Activated naive CD4-positive, alpha-beta T cell treated with anti-CD3 and anti-CD28 coated beads, Interleukin-2, amount 50 U/mL, for 24 hours (primary cell): ENCODE measurements around the gene IRAK2.
A peak's percentile ranks its signal among the peaks of the same experiment; 100 is the strongest.
"Not testable (repeated sequence)": the region's sequence is repeated elsewhere in the genome, so short reads cannot be mapped to it uniquely, and the experiment has no call there.

Experiments
- H3K27ac Mint-ChIP-seq: one replicate; pipeline ENCODE4 v1.8.0; 2021; ENCODE audit warnings: mild to moderate bottlenecking, mixed read lengths
- H3K27me3 Mint-ChIP-seq: one replicate; pipeline ENCODE4 v1.8.0; 2021; ENCODE audit warnings: mixed read lengths
- H3K36me3 Mint-ChIP-seq: one replicate; pipeline ENCODE4 v1.8.0; 2021; ENCODE audit warnings: mixed read lengths
- H3K4me1 Mint-ChIP-seq: one replicate; pipeline ENCODE4 v1.8.0; 2021; ENCODE audit warnings: mixed read lengths
- H3K4me3 Mint-ChIP-seq: one replicate; pipeline ENCODE4 v1.8.0; 2021; ENCODE audit warnings: mild to moderate bottlenecking, mixed read lengths
- H3K9me3 Mint-ChIP-seq: one replicate; pipeline ENCODE4 v1.8.0; 2021; ENCODE audit warnings: mixed read lengths

IRAK2 gene

GRCh38 chr3:10176150-10176549 lies 11.4 kb downstream of the IRAK2 start:
- H3K9me3 Mint-ChIP-seq, H3K27ac Mint-ChIP-seq, H3K4me3 Mint-ChIP-seq, H3K27me3 Mint-ChIP-seq, H3K36me3 Mint-ChIP-seq: not testable (repeated sequence)
- H3K4me1 Mint-ChIP-seq: peaks cover 12% of the 10 kb centered on the region

GRCh38 chr3:10177737-10178136 lies 13.0 kb downstream of the IRAK2 start:
- H3K27me3 Mint-ChIP-seq: no peaks in the 10 kb centered on the region
- H3K27ac Mint-ChIP-seq: no peak overlapping the region
- no peaks in the 10 kb centered on the region for H3K9me3 Mint-ChIP-seq
- no peak overlapping the region for H3K4me3 Mint-ChIP-seq
- H3K4me1 Mint-ChIP-seq: peaks cover 11% of the 10 kb centered on the region
- H3K36me3 Mint-ChIP-seq: peaks cover 7% of the 10 kb centered on the region

- H3K27me3 Mint-ChIP-seq: no peaks in the 10 kb centered on the region
- H3K4me1 Mint-ChIP-seq: peaks cover 11% of the 10 kb centered on the region
- H3K27ac Mint-ChIP-seq: no peak overlapping the region
- no peaks in the 10 kb centered on the region for H3K9me3 Mint-ChIP-seq
- peaks cover 7% of the 10 kb centered on the region for H3K36me3 Mint-ChIP-seq
- H3K4me3 Mint-ChIP-seq: no peak overlapping the region
These were observed 14.2 kb downstream of the IRAK2 start for GRCh38 chr3:10178892-10179291.

- Mint-ChIP-seq H3K4me1 (peaks cover 14% of the 10 kb centered on the region), H3K36me3 (peaks cover 7% of the 10 kb centered on the region), H3K27ac (peak overlapping the region; percentile 70), H3K9me3 (no peaks in the 10 kb centered on the region), H3K27me3 (no peaks in the 10 kb centered on the region), H3K4me3 (no peak overlapping the region)
These were observed 15.6 kb downstream of the IRAK2 start for GRCh38 chr3:10180289-10180688.

- Mint-ChIP-seq H3K27ac (peak overlapping the region; percentile 70), H3K4me3 (no peak overlapping the region)
These were observed 16.1 kb downstream of the IRAK2 start for GRCh38 chr3:10180738-10181295.

GRCh38 chr3:10182950-10183349 lies 18.2 kb downstream of the IRAK2 start:
- peaks cover 38% of the 10 kb centered on the region for H3K4me1 Mint-ChIP-seq
- no peaks in the 10 kb centered on the region for H3K27me3 Mint-ChIP-seq
- no peaks in the 10 kb centered on the region for H3K9me3 Mint-ChIP-seq
- peaks cover 7% of the 10 kb centered on the region for H3K36me3 Mint-ChIP-seq
- no peak overlapping the region for H3K27ac Mint-ChIP-seq
- H3K4me3 Mint-ChIP-seq: no peak overlapping the region

More at GRCh38 chr3:10180738-10181295, 16.1 kb downstream of the IRAK2 start:
- Mint-ChIP-seq H3K9me3 (no peaks in the 10 kb centered on the region), H3K36me3 (peaks cover 7% of the 10 kb centered on the region), H3K27me3 (no peaks in the 10 kb centered on the region), H3K4me1 (peaks cover 18% of the 10 kb centered on the region)

- Mint-ChIP-seq H3K27ac (peak overlapping the region; percentile 12), H3K4me1 (peaks cover 44% of the 10 kb centered on the region), H3K9me3 (no peaks in the 10 kb centered on the region), H3K4me3 (no peak overlapping the region), H3K27me3 (no peaks in the 10 kb centered on the region), H3K36me3 (peaks cover 9% of the 10 kb centered on the region)
These were observed 19.5 kb downstream of the IRAK2 start for GRCh38 chr3:10184250-10184649.

- H3K27me3 Mint-ChIP-seq: no peaks in the 10 kb centered on the region
- no peaks in the 10 kb centered on the region for H3K9me3 Mint-ChIP-seq
- H3K27ac Mint-ChIP-seq: peak overlapping the region; percentile 90
- peaks cover 7% of the 10 kb centered on the region for H3K36me3 Mint-ChIP-seq
- peak overlapping the region; percentile 49 for H3K4me3 Mint-ChIP-seq
- H3K4me1 Mint-ChIP-seq: peaks cover 56% of the 10 kb centered on the region
These were observed 21.4 kb downstream of the IRAK2 start for GRCh38 chr3:10185804-10186762.

- no peak overlapping the region for H3K4me3 Mint-ChIP-seq
- H3K27me3 Mint-ChIP-seq: no peaks in the 10 kb centered on the region
- peaks cover 69% of the 10 kb centered on the region for H3K4me1 Mint-ChIP-seq
- H3K9me3 Mint-ChIP-seq: no peaks in the 10 kb centered on the region
- H3K36me3 Mint-ChIP-seq: peaks cover 4% of the 10 kb centered on the region
- H3K27ac Mint-ChIP-seq: peak overlapping the region; percentile 72
These were observed 22.7 kb downstream of the IRAK2 start for GRCh38 chr3:10187290-10187876.

GRCh38 chr3:10187944-10188343 lies 23.2 kb downstream of the IRAK2 start:
- Mint-ChIP-seq H3K27me3 (no peaks in the 10 kb centered on the region), H3K36me3 (peaks cover 4% of the 10 kb centered on the region), H3K9me3 (no peaks in the 10 kb centered on the region), H3K4me1 (peaks cover 74% of the 10 kb centered on the region), H3K4me3 (no peak overlapping the region), H3K27ac (peak overlapping the region; percentile 72)

- no peaks in the 10 kb centered on the region for H3K27me3 Mint-ChIP-seq
- peak overlapping the region; percentile 81 for H3K27ac Mint-ChIP-seq
- H3K4me1 Mint-ChIP-seq: peaks cover 83% of the 10 kb centered on the region
- H3K36me3 Mint-ChIP-seq: peaks cover 4% of the 10 kb centered on the region
- peak overlapping the region; percentile 54 for H3K4me3 Mint-ChIP-seq
- H3K9me3 Mint-ChIP-seq: no peaks in the 10 kb centered on the region
These were observed 24.3 kb downstream of the IRAK2 start for GRCh38 chr3:10188804-10189556.

GRCh38 chr3:10189557-10190354 lies 25.0 kb downstream of the IRAK2 start:
- H3K27me3 Mint-ChIP-seq: no peaks in the 10 kb centered on the region
- peaks cover 4% of the 10 kb centered on the region for H3K36me3 Mint-ChIP-seq
- peak overlapping the region; percentile 23 for H3K4me3 Mint-ChIP-seq
- peaks cover 85% of the 10 kb centered on the region for H3K4me1 Mint-ChIP-seq
- H3K27ac Mint-ChIP-seq: peak overlapping the region; percentile 81
- H3K9me3 Mint-ChIP-seq: no peaks in the 10 kb centered on the region

GRCh38 chr3:10192953-10193691 lies 28.4 kb downstream of the IRAK2 start:
- Mint-ChIP-seq H3K36me3 (peaks cover 3% of the 10 kb centered on the region), H3K4me3 (peak overlapping the region; percentile 66), H3K9me3 (no peaks in the 10 kb centered on the region), H3K27me3 (no peaks in the 10 kb centered on the region), H3K27ac (peak overlapping the region; percentile 99), H3K4me1 (peaks cover 85% of the 10 kb centered on the region)

- Mint-ChIP-seq H3K27ac (peak overlapping the region; percentile 99), H3K9me3 (no peaks in the 10 kb centered on the region), H3K27me3 (no peaks in the 10 kb centered on the region), H3K36me3 (peaks cover 3% of the 10 kb centered on the region), H3K4me3 (peak overlapping the region; percentile 66), H3K4me1 (peaks cover 89% of the 10 kb centered on the region)
These were observed 29.1 kb downstream of the IRAK2 start for GRCh38 chr3:10193692-10194327.
